ENCODE measurements around the gene RAP1GAP. TPM values are rescaled to one million over a fixed set of nuclear protein-coding genes. Genes with fewer than 3 reads are reported as not detected.
"Not testable (repeated sequence)": the region's sequence is repeated elsewhere in the genome, so short reads cannot be mapped to it uniquely, and the experiment has no call there.

The RAP1GAP gene
- total and polyA plus RNA-seq, 9 of the 15 experiments (the other 6 are each of a cell fraction or from before 2014, with no cell fraction given): 0.29 to 30.2 (median 19.2) TPM

DNA sequence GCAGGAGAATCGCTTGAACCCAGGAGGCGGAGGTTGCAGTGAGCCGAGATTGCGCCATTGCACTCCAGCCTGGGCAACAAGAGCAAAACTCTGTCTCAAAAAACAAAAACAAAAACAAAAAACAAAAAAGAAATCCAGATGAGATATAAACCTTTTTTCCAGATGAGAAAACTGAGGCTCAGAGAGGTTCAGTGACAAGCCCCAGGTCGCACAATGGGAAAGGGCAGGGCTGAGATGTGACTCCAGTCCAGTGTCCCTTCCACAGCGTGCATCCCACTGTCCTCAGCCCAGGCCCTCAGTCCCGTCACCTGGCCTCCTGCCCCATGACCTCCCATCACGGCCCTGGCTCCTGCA lies 37.6 kb downstream of the RAP1GAP start:
- H2AFZ ChIP-seq (ENCODE audit: low read depth, low read length): peak overlapping the region; percentile 73
- CTCF ChIA-PET (ENCODE audit: low intra/inter-chr PET ratio); intact Hi-C loops (cut with micrococcal nuclease); TF ChIP-seq FOXM1 (IDR thresholded peaks at IDR 0.05; ENCODE audit: low read depth); TOE1 (CRISPR knock-in tag; IDR thresholded peaks at IDR 0.05; ENCODE audit: borderline replicate concordance, low read depth); NR2C2 (tag; IDR thresholded peaks at IDR 0.05): not testable (repeated sequence)
- TF ChIP-seq FOXM1 (CRISPR knock-in tag; IDR thresholded peaks at IDR 0.05; ENCODE audit: low read depth) (0 out of 2 replicates have a peak, but pooled peaks have one; percentile 22), SIN3B (IDR thresholded peaks at IDR 0.05; ENCODE audit: low read depth) (peak; percentile 4; the same call in 1 of the 2 replicates), ERF (CRISPR knock-in tag; IDR thresholded peaks at IDR 0.05) (0 out of 2 replicates have a peak, but pooled peaks have one; percentile 9), TOE1 (IDR thresholded peaks at IDR 0.05; ENCODE audit: borderline replicate concordance) (0 out of 2 replicates have a peak, but pooled peaks have one; percentile 12), SMARCA5 (IDR thresholded peaks at IDR 0.05) (0 out of 2 replicates have a peak, but pooled peaks have one; percentile 65), NONO (IDR thresholded peaks at IDR 0.05; ENCODE audit: low read depth in 2 of 2, low read length in 1 of 2) (0 out of 4 replicates have a peak, but pooled peaks of 1 of the 2 experiments have one; percentile 16), BCOR (IDR thresholded peaks at IDR 0.05) (peak; percentile 88), NR2C2 (CRISPR knock-in tag; IDR thresholded peaks at IDR 0.05) (peak; percentile 76; the same call in 1 of the 2 replicates), KDM1A (IDR thresholded peaks at IDR 0.05) (peak; percentile 48 to 51; a peak in 1 of 4 replicates)
- TF ChIP-seq, protein P1, sequence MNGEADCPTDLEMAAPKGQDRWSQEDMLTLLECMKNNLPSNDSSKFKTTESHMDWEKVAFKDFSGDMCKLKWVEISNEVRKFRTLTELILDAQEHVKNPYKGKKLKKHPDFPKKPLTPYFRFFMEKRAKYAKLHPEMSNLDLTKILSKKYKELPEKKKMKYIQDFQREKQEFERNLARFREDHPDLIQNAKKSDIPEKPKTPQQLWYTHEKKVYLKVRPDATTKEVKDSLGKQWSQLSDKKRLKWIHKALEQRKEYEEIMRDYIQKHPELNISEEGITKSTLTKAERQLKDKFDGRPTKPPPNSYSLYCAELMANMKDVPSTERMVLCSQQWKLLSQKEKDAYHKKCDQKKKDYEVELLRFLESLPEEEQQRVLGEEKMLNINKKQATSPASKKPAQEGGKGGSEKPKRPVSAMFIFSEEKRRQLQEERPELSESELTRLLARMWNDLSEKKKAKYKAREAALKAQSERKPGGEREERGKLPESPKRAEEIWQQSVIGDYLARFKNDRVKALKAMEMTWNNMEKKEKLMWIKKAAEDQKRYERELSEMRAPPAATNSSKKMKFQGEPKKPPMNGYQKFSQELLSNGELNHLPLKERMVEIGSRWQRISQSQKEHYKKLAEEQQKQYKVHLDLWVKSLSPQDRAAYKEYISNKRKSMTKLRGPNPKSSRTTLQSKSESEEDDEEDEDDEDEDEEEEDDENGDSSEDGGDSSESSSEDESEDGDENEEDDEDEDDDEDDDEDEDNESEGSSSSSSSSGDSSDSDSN (IDR thresholded peaks at IDR 0.05; ENCODE audit: borderline replicate concordance in 1 of 2, low read depth in 2 of 2, low read length in 2 of 2): 0 out of 4 replicates have a peak, but pooled peaks of 1 of the 2 experiments have one; percentile 41
- TF ChIP-seq, protein P2, sequence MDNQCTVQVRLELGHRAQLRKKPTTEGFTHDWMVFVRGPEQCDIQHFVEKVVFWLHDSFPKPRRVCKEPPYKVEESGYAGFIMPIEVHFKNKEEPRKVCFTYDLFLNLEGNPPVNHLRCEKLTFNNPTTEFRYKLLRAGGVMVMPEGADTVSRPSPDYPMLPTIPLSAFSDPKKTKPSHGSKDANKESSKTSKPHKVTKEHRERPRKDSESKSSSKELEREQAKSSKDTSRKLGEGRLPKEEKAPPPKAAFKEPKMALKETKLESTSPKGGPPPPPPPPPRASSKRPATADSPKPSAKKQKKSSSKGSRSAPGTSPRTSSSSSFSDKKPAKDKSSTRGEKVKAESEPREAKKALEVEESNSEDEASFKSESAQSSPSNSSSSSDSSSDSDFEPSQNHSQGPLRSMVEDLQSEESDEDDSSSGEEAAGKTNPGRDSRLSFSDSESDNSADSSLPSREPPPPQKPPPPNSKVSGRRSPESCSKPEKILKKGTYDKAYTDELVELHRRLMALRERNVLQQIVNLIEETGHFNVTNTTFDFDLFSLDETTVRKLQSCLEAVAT (IDR thresholded peaks at IDR 0.05): peak in 1 of 2 experiments; percentile 23; a peak in 1 of 4 replicates
- TF ChIP-seq, protein P3, sequence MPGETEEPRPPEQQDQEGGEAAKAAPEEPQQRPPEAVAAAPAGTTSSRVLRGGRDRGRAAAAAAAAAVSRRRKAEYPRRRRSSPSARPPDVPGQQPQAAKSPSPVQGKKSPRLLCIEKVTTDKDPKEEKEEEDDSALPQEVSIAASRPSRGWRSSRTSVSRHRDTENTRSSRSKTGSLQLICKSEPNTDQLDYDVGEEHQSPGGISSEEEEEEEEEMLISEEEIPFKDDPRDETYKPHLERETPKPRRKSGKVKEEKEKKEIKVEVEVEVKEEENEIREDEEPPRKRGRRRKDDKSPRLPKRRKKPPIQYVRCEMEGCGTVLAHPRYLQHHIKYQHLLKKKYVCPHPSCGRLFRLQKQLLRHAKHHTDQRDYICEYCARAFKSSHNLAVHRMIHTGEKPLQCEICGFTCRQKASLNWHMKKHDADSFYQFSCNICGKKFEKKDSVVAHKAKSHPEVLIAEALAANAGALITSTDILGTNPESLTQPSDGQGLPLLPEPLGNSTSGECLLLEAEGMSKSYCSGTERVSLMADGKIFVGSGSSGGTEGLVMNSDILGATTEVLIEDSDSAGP (CRISPR knock-in tag; IDR thresholded peaks at IDR 0.05): 0 out of 2 replicates have a peak, but pooled peaks have one; percentile 50

More for the DNA sequence above, 37.6 kb downstream of the RAP1GAP start:
- H3K36me3 ChIP-seq (ENCODE audit: control insufficient read depth, insufficient read depth, low read length); in situ Hi-C loops (cut with MboI); BruUV-seq (replicated peaks); FAIRE-seq; H3K9me3 ChIP-seq (replicated peaks; ENCODE audit: control insufficient read depth, insufficient read depth, low read depth, low read length); ATAC-seq; H4K20me1 ChIP-seq (replicated peaks; ENCODE audit: control insufficient read depth, insufficient read depth, low read length); H3K27me3 ChIP-seq (ENCODE audit: control insufficient read depth in 2 of 2, insufficient read depth in 2 of 2, low read length in 2 of 2); H3K4me3 ChIP-seq; DNase-seq (ENCODE audit: extremely low read depth in 1 of 4, low spot score in 3 of 4); H3K9me1 ChIP-seq (ENCODE audit: control insufficient read depth, insufficient read depth, low read length): not testable (repeated sequence)
- Histone ChIP-seq H3K9ac (ENCODE audit: insufficient read depth in 1 of 2, low read depth in 2 of 2, low read length in 2 of 2) (peak overlapping the region; percentile 56 to 87), H3K79me2 (ENCODE audit: control insufficient read depth, insufficient read depth, low read length) (peaks cover 17% of the 10 kb centered on the region; the same call in 2 of the 3 replicates), H3K4me1 (replicated peaks in 1 of 2; ENCODE audit: control insufficient read depth in 2 of 2, insufficient read depth in 2 of 2, low read length in 2 of 2) (peaks cover 64 to 69% of the 10 kb centered on the region in 2 experiments), H3K27ac (ENCODE audit: extremely low read depth, low read depth, low read length) (peak overlapping the region; percentile 83), H3K4me2 (ENCODE audit: insufficient read depth, low read length) (peak overlapping the region; percentile 74)
- WGBS (ENCODE audit: insufficient coverage, low coverage, missing lambda C conversion rate): 20% methylated on average over 5 of the region's 8 CpGs
- POLR2A ChIA-PET: interaction anchor here (0.6 to 4.6 kb wide), 9 partner anchors 9 to 682 kb away, joined by 3 to 23 read pairs (median 4); no protein-coding TSS in a partner anchor

Measured in K562 (cell line).